ENCODE data around the gene NUP93. TPM values are rescaled to one million over a fixed set of nuclear protein-coding genes. Genes with fewer than 3 reads are reported as not detected.

NUP93 gene
- total and polyA plus RNA-seq, 2 donors (not counting 3 experiments of a cell fraction or from before 2014, with no cell fraction given) = 62.3 to 124 TPM

DNA sequence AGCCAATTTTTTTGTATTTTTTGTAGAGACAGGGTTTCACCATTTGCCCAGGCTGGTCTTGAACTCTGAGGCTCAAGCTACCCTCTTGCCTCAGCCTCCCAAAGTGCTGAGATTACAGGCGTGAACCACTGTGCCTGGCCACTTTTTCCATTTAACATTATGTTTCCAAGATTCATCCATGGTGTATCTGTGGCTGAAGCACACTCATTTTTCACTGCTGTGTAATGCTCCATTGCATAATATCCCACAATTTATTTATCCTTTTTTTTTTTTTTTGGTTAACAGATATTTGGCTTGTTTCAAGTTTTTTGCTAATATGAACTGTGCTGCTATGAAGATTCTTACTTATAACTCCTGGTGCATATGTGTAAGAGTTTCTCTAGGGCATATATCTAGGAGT lies 1.9 kb upstream of the NUP93 start:
- no peaks in the 10 kb centered on the region for H3K9me1 ChIP-seq (replicated peaks; ENCODE audit: control insufficient read depth, extremely low read depth, insufficient read depth, low read length)
- dilution Hi-C loops (cut with MboI; ENCODE audit: extremely low pct_ligation_motif_present, low sequenced_read_pairs) = no loop called here
- no peak overlapping the region for H2AFZ ChIP-seq (ENCODE audit: low read depth, low read length)
- POLR2A ChIA-PET = no interaction called here
- no peak overlapping the region for H3K4me3 ChIP-seq (replicated peaks in 1 of 3; ENCODE audit: insufficient read depth in 1 of 3, low read depth in 1 of 3, low read length in 3 of 3)
- H3K36me3 ChIP-seq (ENCODE audit: control insufficient read depth in 2 of 2, extremely low read depth in 1 of 2, insufficient read depth in 2 of 2, low read length in 2 of 2) = no peaks in the 10 kb centered on the region
- intact Hi-C loops (cut with micrococcal nuclease) = no loop called here
- TF ChIP-seq POLR2AphosphoS5 (IDR thresholded peaks at IDR 0.05; ENCODE audit: insufficient read depth, low read depth, low read length) (no peak), GATA2 (IDR thresholded peaks at IDR 0.05; ENCODE audit: insufficient read depth, insufficient read length, low read depth, low read length) (no peak), JUN (IDR thresholded peaks at IDR 0.05; ENCODE audit: borderline replicate concordance, insufficient read depth, insufficient read length, low read depth) (no peak), MAX (IDR thresholded peaks at IDR 0.05; ENCODE audit: insufficient read depth, insufficient read length) (no peak), EZH2 (IDR thresholded peaks at IDR 0.05; ENCODE audit: borderline replicate concordance, low read depth, low read length, severe bottlenecking) (no peak), FOS (IDR thresholded peaks at IDR 0.05; ENCODE audit: borderline replicate concordance, insufficient read depth, low read length) (no peak), CTCF (IDR thresholded peaks at IDR 0.05; ENCODE audit: extremely low read depth in 1 of 2, insufficient read depth in 1 of 2, low read depth in 1 of 2, low read length in 2 of 2) (no peak), POLR2A (IDR thresholded peaks at IDR 0.05; ENCODE audit: low read depth, low read length) (no peak), MYC (IDR thresholded peaks at IDR 0.05; ENCODE audit: low read depth, low read length) (no peak)
- peaks cover 0 to 2% of the 10 kb centered on the region in 2 experiments for H3K27me3 ChIP-seq (ENCODE audit: control insufficient read depth in 2 of 2, insufficient read depth in 2 of 2, low read length in 2 of 2)
- CTCF ChIA-PET = interaction anchor here (1.1 to 1.5 kb wide), 3 partner anchors 9 to 122 kb away, joined by 3 to 6 read pairs (median 4); no protein-coding TSS in a partner anchor
- no peak overlapping the region for H3K27ac ChIP-seq (ENCODE audit: insufficient read depth, low read depth, low read length)
- FAIRE-seq (no peak), DNase-seq (ENCODE audit: low read depth, low spot score) (no peak)
- H3K79me2 ChIP-seq (ENCODE audit: control insufficient read depth, insufficient read depth, low read length) = peaks cover 30% of the 10 kb centered on the region
- no peaks in the 10 kb centered on the region for H4K20me1 ChIP-seq (replicated peaks; ENCODE audit: control insufficient read depth, extremely low read depth, insufficient read depth, low read length)
- no peak overlapping the region for H3K4me2 ChIP-seq (ENCODE audit: insufficient read depth, low read length)
- no peak overlapping the region for H3K9ac ChIP-seq (replicated peaks; ENCODE audit: extremely low read depth, insufficient read depth, low read length)
- peaks cover 17% of the 10 kb centered on the region for H3K4me1 ChIP-seq (ENCODE audit: control insufficient read depth, extremely low read depth, insufficient read depth, low read length)
- no peaks in the 10 kb centered on the region for H3K9me3 ChIP-seq (replicated peaks; ENCODE audit: control insufficient read depth, insufficient read depth, low read length)
- BruUV-seq (replicated peaks) = no TSS peak
